Erythroblast (primary cell): ENCODE data around the gene GATA5.

Experiments used
- GATA1 ChIP-seq: IDR thresholded peaks from 2 replicates; pipeline ENCODE4 v1.6.1; 2011; ENCODE audit warnings: low read depth, mild to moderate bottlenecking, control low read depth, low read length, moderate library complexity
- POLR2A ChIP-seq: IDR thresholded peaks from 2 replicates; pipeline ENCODE4 v1.6.1; 2011; ENCODE audit warnings: mild to moderate bottlenecking, low read length

DNA sequence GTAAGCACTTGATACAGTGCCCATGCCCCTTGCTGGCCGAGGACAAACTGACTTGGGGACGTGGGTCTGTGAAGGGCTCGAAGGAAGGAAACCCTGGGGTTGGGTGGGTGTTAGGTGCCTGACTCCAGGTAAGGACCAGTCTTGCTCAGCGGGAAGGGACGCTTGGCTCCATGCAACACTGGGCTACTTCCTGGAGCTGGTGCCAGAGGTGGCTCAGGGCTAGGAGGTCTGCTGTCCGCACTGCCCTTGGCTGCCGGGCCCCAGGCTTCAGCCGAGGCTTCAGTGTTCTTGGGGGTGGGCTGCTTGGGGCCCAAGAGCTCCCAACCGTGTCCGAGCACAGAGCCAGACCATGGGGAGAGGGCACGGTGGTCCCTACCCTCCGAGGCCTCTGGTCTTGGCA is 5.3 kb downstream of the GATA5 start:
- TF ChIP-seq POLR2A, result no peak
- TF ChIP-seq GATA1, result no peak
